Activated naive CD4-positive, alpha-beta T cell (primary cell): ENCODE measurements around the gene KRTAP9-9.
"Not testable (repeated sequence)": the region's sequence is repeated elsewhere in the genome, so short reads cannot be mapped to it uniquely, and the experiment has no call there.

Experiments
- DNase-seq, 4 experiments: peaks; one replicate each; lab custom pipeline; 2025; lab: John Stamatoyannopoulos, UW

KRTAP9-9 gene

DNA sequence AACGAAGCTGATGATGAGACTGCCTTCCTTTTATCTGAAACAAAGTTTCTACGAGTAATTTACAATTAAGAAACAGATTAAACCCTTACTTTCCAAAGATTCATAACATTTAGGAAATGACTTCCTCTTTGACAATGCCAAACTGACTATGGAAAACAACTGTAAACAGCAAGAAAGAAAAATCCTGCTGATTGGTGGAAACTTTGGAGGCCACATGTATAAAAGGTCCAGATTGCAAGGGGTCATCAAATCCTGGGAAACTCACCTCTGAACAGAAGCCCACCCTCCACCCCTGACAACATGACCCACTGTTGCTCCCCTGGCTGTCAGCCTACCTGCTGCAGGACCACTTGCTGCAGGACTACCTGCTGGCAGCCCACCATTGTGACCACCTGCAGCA, 9.9 kb downstream of the KRTAP9-9 start, which contains the start of gene KRTAP9-6:
TSS of gene KRTAP9-6 (plus strand) at position 301 of the 400 bp plus-strand sequence. CDS start at position 301, 0 bp downstream.
- DNase-seq, result no peak

DNA sequence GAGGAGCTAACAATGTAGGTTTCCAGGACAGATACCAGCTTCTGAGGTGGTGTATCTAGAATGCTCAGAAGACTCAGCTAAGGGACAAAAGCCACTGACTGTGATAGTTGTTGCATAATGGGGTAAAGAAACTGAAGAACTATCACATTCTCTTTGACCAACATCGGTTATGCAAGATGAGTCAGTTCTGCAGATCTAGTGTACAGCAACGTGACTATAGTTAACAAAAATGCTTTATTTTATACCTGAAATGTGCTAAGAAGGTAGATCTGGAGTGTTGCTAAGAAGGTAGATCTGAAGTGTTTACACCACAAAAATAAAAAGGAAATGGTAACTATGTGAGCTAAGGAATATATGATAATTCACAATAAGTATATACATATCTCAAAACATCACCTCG, 12.5 kb downstream of the KRTAP9-9 start:
- DNase-seq, result no peak

DNA sequence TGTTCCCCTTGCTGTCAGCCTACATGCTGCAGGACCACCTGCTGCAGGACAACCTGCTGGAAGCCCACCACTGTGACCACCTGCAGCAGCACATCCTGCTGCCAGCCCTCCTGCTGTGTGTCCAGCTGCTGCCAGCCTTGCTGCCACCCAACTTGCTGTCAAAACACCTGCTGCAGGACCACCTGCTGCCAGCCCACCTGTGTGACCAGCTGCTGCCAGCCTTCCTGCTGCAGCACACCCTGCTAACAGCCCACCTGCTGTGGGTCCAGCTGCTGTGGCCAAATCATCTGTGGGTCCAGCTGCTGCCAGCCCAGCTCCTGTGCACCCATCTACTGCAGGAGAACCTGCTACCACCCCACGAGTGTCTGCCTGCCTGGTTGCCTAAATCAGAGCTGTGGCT, 16.1 kb downstream of the KRTAP9-9 start:
- DNase-seq, result not testable (repeated sequence)

DNA sequence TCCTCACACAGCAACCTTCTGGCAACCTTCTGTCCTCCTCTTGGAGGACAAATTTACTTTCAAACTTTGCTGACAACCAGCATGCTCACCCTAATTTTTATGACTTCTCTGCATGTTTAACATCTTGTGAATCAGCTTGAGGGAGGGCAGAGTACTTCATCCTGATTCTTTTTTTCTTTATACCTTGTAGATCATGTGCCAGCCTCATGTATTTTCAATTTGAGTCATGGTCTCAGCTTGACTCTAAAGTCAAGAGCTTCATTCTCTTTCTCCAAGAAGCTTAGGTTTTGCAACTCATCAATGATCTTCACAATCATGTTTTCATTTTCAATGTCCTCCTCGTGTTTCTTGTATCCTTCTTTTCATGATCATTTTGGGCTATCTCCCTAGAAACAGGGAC, 16.7 kb downstream of the KRTAP9-9 start:
- no peak for DNase-seq

DNA sequence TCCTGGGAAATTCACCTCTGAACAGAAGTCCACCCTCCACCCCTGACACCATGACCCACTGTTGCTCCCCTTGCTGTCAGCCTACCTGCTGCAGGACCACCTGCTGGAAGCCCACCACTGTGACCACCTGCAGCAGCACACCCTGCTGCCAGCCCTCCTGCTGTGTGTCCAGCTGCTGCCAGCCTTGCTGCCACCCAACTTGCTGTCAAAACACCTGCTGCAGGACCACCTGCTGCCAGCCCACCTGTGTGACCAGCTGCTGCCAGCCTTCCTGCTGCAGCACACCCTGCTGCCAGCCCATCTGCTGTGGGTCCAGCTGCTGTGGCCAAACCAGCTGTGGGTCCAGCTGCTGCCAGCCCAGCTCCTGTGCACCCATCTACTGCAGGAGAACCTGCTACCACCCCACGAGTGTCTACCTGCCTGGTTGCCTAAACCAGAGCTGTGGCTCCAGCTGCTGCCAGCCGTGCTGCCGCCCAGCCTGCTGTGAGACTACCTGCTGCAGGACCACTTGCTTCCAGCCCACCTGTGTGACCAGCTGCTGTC, 20.5 kb downstream of the KRTAP9-9 start, which contains the start of gene KRTAP9-7:
TSS of gene KRTAP9-7 (plus strand) at position 51 of the 543 bp plus-strand sequence. CDS start at position 51, 0 bp downstream.
- not testable (repeated sequence) for DNase-seq

DNA sequence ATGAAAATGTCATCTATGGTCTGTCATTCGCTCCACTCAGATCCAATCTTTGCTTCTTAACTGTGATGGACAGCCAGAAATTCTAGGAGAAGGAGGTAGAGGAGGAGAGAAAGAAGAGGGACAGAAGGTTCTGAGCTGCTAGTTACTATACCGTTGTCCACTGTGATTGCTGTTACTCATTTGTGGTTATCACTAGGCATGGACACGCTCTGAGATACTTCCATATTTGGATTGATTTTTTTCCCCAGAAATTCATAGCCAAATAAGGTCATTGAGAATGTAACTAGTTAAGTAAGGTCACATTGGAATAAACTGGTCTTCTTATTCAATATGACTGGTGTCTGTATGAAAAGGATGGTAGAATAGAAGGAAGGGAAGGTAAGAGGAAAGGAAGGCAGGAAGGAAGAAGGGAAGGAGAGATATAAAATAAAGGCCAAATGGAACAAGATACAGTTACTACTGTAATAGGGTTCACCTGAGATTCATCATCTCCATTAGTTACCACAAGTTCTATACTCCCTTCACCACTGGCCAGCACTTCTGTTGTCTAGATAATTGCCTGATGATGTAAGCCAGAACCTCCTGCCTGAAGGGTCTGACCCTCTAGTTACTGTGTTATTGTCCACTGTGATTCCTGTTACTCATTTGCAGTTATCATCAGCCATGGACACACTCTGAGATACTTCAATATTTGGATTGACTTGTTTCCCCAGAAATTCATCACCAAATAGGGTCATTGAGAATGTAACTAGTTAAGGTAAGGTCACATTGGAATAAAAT, 23.2 kb downstream of the KRTAP9-9 start:
- DNase-seq, result no peak

DNA sequence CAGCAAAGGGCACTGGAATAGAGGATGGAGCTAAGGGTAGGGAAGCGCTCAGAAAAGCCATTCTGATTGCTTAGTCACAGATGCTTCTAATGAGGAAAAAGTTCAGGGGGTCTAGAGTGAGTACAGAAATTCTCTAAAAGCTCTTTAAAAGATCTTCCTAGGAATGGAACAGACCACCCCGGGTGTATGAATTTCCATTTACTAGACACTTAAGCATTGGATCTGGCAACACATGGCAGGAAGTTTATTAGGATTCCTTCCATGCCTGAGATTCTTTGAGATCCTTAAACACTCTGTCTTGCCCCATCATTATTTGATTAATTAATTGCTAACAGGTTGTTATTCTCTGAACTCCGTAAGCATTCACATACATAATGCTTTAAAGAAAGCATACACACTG, 28.9 kb downstream of the KRTAP9-9 start:
- DNase-seq, result no peak

DNA sequence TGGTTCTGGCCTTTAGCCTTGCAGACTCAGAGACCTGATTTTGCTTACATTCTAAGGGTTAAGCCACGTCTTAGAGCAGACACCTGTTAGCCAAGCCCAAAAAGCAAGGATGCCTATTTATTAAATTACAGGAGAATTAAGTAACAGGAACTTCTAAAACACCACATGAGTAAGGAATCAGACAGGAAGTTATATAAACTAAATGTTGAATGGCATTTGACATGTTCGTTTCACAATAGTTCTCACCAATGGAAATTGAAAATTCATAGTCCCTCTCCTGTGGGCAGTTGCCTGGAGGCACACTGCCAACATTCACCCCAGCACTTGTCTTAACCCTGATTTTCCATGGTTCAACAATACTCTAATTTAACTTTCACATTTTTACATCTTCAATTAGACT, 29.4 kb downstream of the KRTAP9-9 start:
- no peak for DNase-seq

DNA sequence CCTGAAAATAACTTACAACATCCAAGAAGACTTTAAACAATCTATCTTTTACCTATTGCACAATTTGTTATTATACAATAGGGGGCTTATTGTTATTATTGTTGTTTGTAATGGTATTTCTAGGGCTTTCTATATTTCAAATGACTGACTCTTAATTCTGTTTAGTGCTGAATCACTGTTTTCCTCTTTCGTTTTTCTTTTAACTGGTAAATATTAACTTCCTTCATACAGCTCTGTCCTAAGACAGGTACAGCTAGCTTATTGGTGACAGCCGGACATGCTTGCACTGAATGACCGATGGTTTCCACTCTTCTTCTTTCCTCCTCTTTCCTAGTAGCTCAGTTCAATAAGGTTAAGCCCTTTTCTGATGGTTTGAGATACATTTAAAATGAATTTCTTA, 31.9 kb downstream of the KRTAP9-9 start:
- DNase-seq, result no peak

DNA sequence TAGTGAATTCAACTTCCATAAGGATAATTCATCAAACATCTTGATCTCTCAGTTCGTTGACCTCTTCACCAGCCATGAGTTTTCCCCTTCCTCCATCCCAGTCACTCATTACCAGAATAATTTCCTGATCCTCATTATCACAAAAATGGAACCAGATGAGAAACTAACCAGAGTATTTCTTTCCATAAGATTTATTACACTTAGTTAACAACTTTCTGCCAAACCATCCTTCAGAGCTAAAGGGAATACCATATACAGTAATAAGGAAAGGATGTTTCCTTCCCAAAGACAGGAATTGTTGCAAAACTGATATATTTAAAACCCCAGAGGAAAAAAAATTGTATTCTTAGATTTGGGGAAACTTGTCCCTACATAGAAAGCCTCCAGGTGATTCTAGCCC, 38.8 kb downstream of the KRTAP9-9 start:
- DNase-seq, result no peak

DNA sequence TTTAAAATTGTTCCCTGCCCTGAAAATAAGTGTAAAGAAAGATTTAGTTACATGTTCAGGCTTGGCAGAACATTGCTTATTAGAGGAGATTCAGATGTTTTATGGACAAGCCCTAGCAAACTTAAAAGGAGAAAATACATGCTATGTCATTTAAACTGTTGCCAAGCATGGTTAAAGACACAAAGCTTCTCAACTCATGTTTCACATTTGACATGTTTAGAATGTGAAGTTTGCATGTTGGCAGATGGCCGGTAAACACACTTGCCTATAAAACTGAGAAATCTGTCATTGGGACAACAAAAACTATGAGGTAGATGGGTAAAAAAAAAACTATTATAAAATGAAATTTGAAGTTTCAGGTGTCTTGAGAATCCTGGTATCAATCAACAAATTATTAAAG, 41.7 kb downstream of the KRTAP9-9 start:
- DNase-seq, result no peak

DNA sequence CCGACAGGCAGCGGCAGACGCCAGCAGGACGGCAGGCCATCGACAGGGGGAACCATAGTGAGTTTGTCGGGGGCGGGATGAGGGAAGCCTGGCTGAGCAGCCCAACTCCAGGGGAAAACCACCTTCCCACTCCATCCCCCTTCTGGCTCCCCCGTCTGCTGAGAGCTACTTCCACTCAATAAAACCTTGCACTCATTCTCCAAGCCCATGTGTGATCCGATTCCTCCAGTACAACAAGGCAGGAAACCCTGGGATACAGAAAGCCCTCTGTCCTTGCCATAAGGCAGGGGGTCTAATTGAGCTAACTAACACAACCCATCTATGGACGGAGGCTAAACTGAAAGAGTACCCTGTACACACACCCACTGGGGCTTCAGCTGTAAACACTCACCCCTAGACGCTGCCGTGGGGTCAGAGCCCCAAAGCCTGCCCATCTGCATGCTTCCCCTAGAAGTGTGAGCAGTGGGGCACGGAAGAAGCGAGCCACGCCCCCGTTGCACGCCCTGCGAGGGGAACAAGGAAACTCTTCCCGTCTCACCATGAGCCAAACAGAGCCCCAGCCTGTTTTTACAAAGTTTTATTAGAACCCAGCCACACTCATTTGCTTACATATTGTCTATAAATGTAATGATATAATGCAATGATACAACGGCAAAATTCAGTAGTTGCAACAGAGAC, 43.4 kb downstream of the KRTAP9-9 start:
- no peak for DNase-seq

DNA sequence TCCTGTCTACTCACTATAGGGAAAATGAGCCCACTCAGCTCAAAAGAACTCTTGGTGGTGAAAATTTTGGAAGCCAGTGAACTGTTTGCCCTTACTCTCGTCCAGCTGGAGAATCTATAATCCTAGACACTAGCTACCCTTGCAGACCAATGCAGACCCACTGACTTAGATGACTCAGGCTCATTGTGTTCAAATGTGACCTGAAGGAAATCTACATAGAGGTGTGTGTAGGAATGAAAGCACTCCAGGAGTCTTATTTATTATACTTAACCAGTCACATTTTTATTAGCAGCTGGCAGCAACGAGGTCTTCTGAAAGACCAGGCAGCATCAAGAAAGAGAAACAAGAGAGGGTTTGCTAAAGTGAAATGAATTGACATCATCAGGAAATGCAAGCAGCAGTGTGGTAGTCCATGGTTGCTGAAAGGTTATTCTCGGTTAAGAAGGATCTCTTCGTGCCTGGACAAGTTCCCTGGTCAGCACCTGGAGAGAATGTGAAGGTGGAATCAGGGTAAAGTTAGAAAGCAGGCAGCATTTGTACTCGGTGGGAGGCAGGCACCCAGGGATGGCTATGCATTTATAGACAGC, 46.1 kb downstream of the KRTAP9-9 start:
- DNase-seq, result no peak

DNA sequence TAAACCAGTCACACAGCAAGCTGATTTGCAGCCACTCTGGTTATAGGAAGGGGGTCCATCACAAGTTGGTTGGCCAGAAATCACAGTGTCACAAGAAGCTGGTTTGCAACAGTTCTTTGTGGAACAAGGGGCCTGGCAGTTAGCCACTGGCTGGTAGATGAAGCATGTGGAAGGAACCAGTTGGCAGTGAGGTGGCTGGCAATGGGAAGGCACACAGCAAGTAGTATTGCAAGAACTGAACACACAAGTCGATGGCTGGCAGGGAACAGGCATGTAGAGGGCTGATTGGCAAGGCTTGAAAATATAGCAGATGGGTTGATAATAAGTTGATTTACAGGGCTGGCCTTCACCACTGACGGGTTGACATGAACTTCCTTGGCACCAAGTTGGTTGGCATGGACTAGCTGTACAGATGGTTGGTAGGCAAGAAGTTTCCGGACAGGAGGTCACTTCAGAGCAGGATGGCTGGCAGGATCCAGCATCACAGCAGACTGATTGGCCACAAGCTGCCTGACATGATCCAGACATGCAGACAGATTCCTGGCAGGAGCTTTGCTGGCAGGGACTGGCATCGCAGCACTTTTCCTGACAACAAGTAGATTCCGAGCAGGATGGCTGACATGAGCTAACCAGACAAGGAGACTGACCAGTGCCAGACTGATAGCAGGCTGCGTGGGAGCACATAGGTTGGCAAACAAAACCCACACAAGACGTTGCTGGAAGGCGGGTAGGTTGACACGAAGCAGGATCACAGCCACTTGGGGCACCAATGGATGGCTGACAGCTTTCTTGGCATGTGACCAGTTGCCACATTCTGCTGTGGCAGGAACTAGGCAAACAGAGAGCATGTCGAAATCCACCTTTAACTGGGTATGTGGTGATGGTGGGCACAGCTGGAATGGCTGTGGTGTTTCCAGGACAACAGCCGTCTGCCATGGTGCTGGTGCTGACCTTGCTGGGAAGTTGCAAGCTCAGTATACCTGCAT, 47.0 kb downstream of the KRTAP9-9 start, which contains the start of gene KRTAP29-1:
TSS of gene KRTAP29-1 (minus strand) at position 936 of the 986 bp plus-strand sequence. CDS start at position 936, 0 bp downstream.
- no peak for DNase-seq

DNA sequence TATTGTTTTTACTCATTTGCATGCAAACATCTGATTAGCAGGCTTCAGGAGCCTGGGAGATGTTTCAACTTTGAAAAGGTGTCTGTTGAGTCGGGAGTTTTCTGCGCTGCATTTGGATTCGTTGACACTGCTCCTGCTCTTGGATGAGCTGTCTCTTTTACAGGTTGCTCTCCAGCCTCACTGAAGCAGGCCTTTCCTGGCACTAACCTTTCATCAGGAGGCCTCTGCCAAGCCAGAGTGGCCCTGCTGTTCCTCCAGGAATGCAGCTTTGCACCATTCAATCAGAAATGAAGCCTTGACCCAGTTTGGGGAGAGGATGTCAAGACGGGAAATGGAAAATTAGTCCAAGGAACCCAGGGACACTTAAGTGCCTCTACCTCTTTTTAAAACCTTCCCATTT, 47.8 kb downstream of the KRTAP9-9 start:
- no peak for DNase-seq

DNA sequence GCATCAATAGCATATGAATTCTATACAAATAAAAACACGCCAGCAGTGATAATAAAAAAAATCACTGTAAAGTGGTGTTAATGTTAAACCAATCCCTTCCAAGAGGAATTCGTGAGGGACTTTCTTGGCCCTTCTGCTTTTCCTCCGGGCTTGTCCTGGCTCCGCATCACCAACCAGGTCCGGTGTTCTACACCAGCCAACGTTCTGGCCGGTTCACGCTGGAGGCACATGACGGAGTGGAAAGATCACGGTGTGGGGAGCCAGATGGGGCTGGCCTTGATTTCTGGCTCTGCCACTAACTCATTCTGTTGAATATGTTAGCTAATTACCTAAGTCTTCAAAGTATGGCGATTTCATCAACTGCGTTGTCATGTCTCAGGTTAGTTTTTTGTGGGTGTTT, 48.9 kb downstream of the KRTAP9-9 start:
- DNase-seq, result no peak
